Measurements from ENCODE around the gene CCL20. TPM values are rescaled to one million over a fixed set of nuclear protein-coding genes. Genes with fewer than 3 reads are reported as not detected.

Gene CCL20
- total and polyA plus RNA-seq, 2 of the 13 experiments (the other 11 are each of a cell fraction or from before 2014, with no cell fraction given) = 223 to 903 TPM

- no peaks in the 10 kb centered on the region for H3K9me3 ChIP-seq (ENCODE audit: low read length)
- 70% methylated on average over 3 of the region's 3 CpGs for WGBS (ENCODE audit: low lambda C conversion rate)
- peak overlapping the region; percentile 46 for H3K9ac ChIP-seq (ENCODE audit: insufficient read depth, low read depth, low read length)
- H2AFZ ChIP-seq (ENCODE audit: low read length) = no peak overlapping the region
- peak overlapping the region; percentile 94 for H3K27ac ChIP-seq (ENCODE audit: extremely low read length, insufficient read depth, low read length)
- intact Hi-C loops (cut with micrococcal nuclease; ENCODE audit: unreplicated experiment) = loop anchor here (1.0 to 5.0 kb wide), 4 partner anchors 9 to 492 kb away; partner anchors contain the start of gene MFF
- ChIA-PET POLR2A (interaction anchor here (0.9 to 1.8 kb wide), 13 partner anchors 8 to 353 kb away, joined by 3 to 18 read pairs (median 3); no protein-coding TSS in a partner anchor), CTCF (ENCODE audit: low intra/inter-chr PET ratio, low total read pairs) (no interaction called here)
- H3K27me3 ChIP-seq (ENCODE audit: control insufficient read depth in 1 of 2, insufficient read depth in 2 of 2, low read length in 2 of 2) = no peaks in the 10 kb centered on the region; a peak in 1 of 5 replicates
- no TSS peak for BruUV-seq (replicated peaks)
- TF ChIP-seq HNRNPL (IDR thresholded peaks at IDR 0.05; ENCODE audit: low read depth, low read length) = 0 out of 2 replicates have a peak, but pooled peaks have one; percentile 3
- peak; percentile 35; the same call in 1 of the 2 replicates for TF ChIP-seq TFDP1 (CRISPR knock-in tag; IDR thresholded peaks at IDR 0.05; ENCODE audit: borderline replicate concordance)
- TF ChIP-seq ZBTB38 (CRISPR knock-in tag; IDR thresholded peaks at IDR 0.05) = no peak
- peak; percentile 54 for TF ChIP-seq RBFOX2 (IDR thresholded peaks at IDR 0.05; ENCODE audit: low read depth, low read length)
- no peak for TF ChIP-seq ZNF777 (CRISPR knock-in tag; IDR thresholded peaks at IDR 0.05)
- peak; percentile 29 for TF ChIP-seq PRPF4 (IDR thresholded peaks at IDR 0.05; ENCODE audit: low read depth, low read length, poor library complexity, severe bottlenecking)
- TF ChIP-seq MAX (IDR thresholded peaks at IDR 0.05) = peak; percentile 34; the same call in 1 of the 2 replicates
- peaks cover 20% of the 10 kb centered on the region for H3K79me2 ChIP-seq (ENCODE audit: insufficient read depth, low read length)
- DNase-seq (ENCODE audit: low spot score) (no peak), FAIRE-seq (no peak), ATAC-seq (no peak; the same call in 2 of the 3 replicates)
- in situ Hi-C loops (cut with HindIII; ENCODE audit: extremely low pct_ligation_motif_present, low pct_unique_long_range_greater_than_20kb) = no loop called here
- peaks cover 71% of the 10 kb centered on the region for H3K4me1 ChIP-seq (ENCODE audit: insufficient read depth, low read length)
- no peaks in the 10 kb centered on the region for H4K20me1 ChIP-seq (ENCODE audit: insufficient read depth, low read length)
- peaks cover 2 to 8% of the 10 kb centered on the region in 2 experiments; a peak in 4 of 5 replicates for H3K36me3 ChIP-seq (replicated peaks in 1 of 2; ENCODE audit: control insufficient read depth in 1 of 2, insufficient read depth in 2 of 2, low read length in 2 of 2)
- H3K4me3 ChIP-seq (replicated peaks in 1 of 3; ENCODE audit: insufficient read depth in 1 of 3, low read depth in 2 of 3, low read length in 3 of 3) = peak overlapping the region in 1 of 3 experiments; percentile 4; a peak in 1 of 6 replicates
- peak overlapping the region; percentile 77 for H3K4me2 ChIP-seq (ENCODE audit: low read depth, low read length)
Observed at GRCh38 chr2:227819398-227819697, 5.7 kb downstream of the CCL20 start.
